Smooth muscle cell (in vitro differentiated cells): ENCODE data around the gene DICER1. TPM values are rescaled to one million over a fixed set of nuclear protein-coding genes. Genes with fewer than 3 reads are reported as not detected.

Experiments used
- DNase-seq: peaks from one replicate; lab custom pipeline; 2025; ENCODE audit not compliant: unreplicated experiment; lab: John Stamatoyannopoulos, UW
- H2AFZ ChIP-seq: fragments of 200-600 bp; sonication (generic); 2 replicates; pipeline ENCODE4 v1.6.0; 2016; ENCODE audit warnings: antibody characterized with exemption, low read depth, mild to moderate bottlenecking
- H3F3A ChIP-seq: fragments of 200-600 bp; sonication (generic); 2 replicates; pipeline ENCODE4 v1.6.0; 2017; ENCODE audit warnings: antibody characterized with exemption, low read depth
- H3K27ac ChIP-seq: fragments of 200-600 bp; sonication (generic); 2 replicates; pipeline ENCODE4 v1.5.1; 2016; ENCODE audit warnings: low read depth, mild to moderate bottlenecking
- H3K27me3 ChIP-seq: fragments of 200-600 bp; sonication (generic); 2 replicates; pipeline ENCODE4 v1.6.1; 2016; ENCODE audit warnings: low read depth, mild to moderate bottlenecking
- H3K36me3 ChIP-seq: fragments of 200-600 bp; sonication (generic); 2 replicates; pipeline ENCODE4 v1.5.1; 2016; ENCODE audit warnings: low read depth
- H3K4me1 ChIP-seq: fragments of 200-600 bp; sonication (generic); 2 replicates; pipeline ENCODE4 v1.5.1; 2016; ENCODE audit warnings: low read depth
- H3K4me2 ChIP-seq: fragments of 200-600 bp; sonication (generic); 2 replicates; pipeline ENCODE4 v1.6.0; 2016; ENCODE audit warnings: mild to moderate bottlenecking
- H3K4me3 ChIP-seq: fragments of 200-600 bp; sonication (generic); 2 replicates; pipeline ENCODE4 v1.5.1; 2016; ENCODE audit warnings: mild to moderate bottlenecking
- H3K79me2 ChIP-seq: fragments of 200-600 bp; sonication (generic); 2 replicates; pipeline ENCODE4 v1.6.0; 2016; ENCODE audit warnings: low read depth, mild to moderate bottlenecking
- H3K9ac ChIP-seq: fragments of 200-600 bp; sonication (generic); 2 replicates; pipeline ENCODE4 v1.6.0; 2016; ENCODE audit warnings: low read depth
- H3K9me3 ChIP-seq: fragments of 200-600 bp; sonication (generic); replicated peaks from 2 replicates; pipeline ENCODE4 v1.5.1; 2016; ENCODE audit warnings: low read depth
- H4K20me1 ChIP-seq: fragments of 200-600 bp; sonication (generic); 2 replicates; pipeline ENCODE4 v1.6.0; 2016; ENCODE audit warnings: low read depth
- CTCF ChIP-seq: fragments of 200-600 bp; sonication (generic); IDR thresholded peaks from 2 replicates; pipeline ENCODE4 v1.5.1; 2017; ENCODE audit warnings: borderline replicate concordance, mild to moderate bottlenecking, antibody characterized with exemption; ENCODE audit not compliant: insufficient read depth, poor library complexity, severe bottlenecking
- WGBS: methylation state at CpG from one replicate; pipeline ENCODE4 v1.1.7; 2016; ENCODE audit warnings: low lambda C conversion rate; 5-methylcytosine and 5-hydroxymethylcytosine counted together
- polyA plus RNA-seq: library from polyadenylated mRNA; unstranded; fragments of >200 nt; fragmentation: Nextera tagmentation; extraction: Ambion mirVana; gene quantifications from 2 replicates; pipeline ENCODE4 v1.2.1, GENCODE V29; 2016
- total RNA-seq: library from RNA; depleted of rRNA; stranded (reverse); fragments of >200 nt; gene quantifications from 2 replicates; pipeline ENCODE4 v1.2.3, GENCODE V29; 2014

The DICER1 gene
- total and polyA plus RNA-seq, 2 experiments from 2014 or later: 17.3 to 67.5 TPM

DNA sequence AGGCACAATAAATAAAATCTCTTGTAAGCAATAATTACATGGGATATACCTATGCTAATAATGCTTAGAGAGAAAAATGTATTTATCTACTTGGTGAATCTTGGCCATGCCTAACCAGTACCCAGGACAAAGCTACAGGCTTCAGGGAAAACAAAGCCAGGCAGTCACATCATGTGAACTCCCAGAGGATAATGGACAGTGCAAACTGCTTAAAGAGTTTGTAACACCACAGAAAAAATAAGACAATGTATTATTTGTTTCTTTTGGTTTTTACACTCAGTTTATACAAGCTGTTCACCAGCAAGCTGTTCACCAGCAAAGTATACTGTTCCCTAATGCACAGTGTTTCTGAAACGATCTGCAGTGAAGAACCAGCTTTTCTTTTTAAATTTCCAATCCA lies 38.0 kb downstream of the DICER1 start:
- H3K4me3 ChIP-seq: no peak overlapping the region
- H3F3A ChIP-seq: no peaks in the 10 kb centered on the region
- no peaks in the 10 kb centered on the region for H3K9me3 ChIP-seq
- no peaks in the 10 kb centered on the region for H3K79me2 ChIP-seq
- no peak overlapping the region for H3K27ac ChIP-seq
- peaks cover 9% of the 10 kb centered on the region for H3K4me1 ChIP-seq
- no peak for TF ChIP-seq CTCF
- DNase-seq: no peak
- H3K36me3 ChIP-seq: peaks cover 14% of the 10 kb centered on the region
- H2AFZ ChIP-seq: no peak overlapping the region
- peaks cover 12% of the 10 kb centered on the region for H4K20me1 ChIP-seq
- H3K27me3 ChIP-seq: no peaks in the 10 kb centered on the region
- H3K4me2 ChIP-seq: no peak overlapping the region
- 94% methylated on average over 1 of the region's 1 CpG for WGBS
- H3K9ac ChIP-seq: no peak overlapping the region

DNA sequence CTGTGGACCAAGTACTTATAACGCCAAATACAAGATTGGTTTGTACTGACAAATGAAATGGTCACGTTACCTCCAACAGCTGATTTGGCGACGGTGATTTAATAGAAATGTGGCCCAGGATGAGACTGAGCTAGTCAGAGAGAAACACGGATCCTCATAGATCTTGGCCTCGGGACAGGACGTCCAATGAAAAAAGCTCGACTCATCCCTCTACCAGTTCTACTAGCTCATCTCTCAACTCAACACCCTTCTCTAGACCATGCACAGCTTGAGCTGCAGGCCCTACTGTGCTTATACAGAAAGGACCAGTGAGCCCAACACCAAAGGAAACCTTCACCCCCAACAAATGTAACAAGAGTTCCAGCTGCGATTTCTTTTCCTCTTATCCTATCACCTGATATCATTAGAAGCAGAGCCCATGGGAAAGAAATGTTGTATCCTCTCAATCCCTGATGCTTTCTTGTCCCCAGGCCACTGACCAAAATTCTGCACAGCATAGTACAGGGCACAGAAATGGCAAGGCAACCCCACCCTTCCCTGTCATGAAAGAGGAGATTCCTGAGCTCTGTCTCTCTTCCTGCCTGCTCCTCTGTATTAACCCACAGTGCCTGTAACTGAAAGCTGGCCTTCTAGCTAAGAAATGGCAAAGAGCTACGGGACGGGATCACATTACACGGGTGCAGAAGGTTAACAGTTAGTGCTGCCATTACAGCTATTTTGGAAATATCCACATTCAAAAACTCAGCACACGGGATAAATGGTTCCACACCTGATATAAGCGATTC lies 39.2 kb downstream of the DICER1 start:
- no peak overlapping the region for H3K4me2 ChIP-seq
- H3K4me3 ChIP-seq: no peak overlapping the region
- WGBS: 95% methylated on average over 14 of the region's 14 CpGs
- no peaks in the 10 kb centered on the region for H3K79me2 ChIP-seq
- H3K27ac ChIP-seq: no peak overlapping the region
- no peak for DNase-seq
- no peaks in the 10 kb centered on the region for H3K27me3 ChIP-seq
- no peaks in the 10 kb centered on the region for H3K9me3 ChIP-seq
- H3K36me3 ChIP-seq: peaks cover 10% of the 10 kb centered on the region
- H2AFZ ChIP-seq: no peak overlapping the region
- peaks cover 18% of the 10 kb centered on the region for H4K20me1 ChIP-seq
- no peak for TF ChIP-seq CTCF
- H3F3A ChIP-seq: no peaks in the 10 kb centered on the region
- H3K4me1 ChIP-seq: peaks cover 9% of the 10 kb centered on the region
- no peak overlapping the region for H3K9ac ChIP-seq

DNA sequence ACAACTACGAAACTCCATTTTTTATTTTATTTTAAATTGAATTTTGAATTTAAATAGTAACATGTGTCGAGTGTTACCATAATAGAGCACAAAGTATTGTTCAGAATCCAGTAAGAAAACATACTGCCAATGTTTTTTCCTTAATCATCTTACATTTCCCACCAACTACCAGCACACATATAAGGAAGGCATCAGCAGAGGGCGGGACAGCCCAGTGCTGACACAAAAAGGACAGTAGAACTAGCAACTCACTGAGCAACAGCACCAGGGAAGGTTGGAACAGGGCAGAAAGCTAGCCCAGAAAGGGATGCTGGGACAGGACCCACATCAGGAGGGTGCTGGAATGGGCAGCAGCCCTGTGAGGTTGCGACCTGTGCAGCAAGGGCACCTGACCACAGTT lies 43.9 kb downstream of the DICER1 start:
- no peaks in the 10 kb centered on the region for H3K9me3 ChIP-seq
- H3K4me2 ChIP-seq: no peak overlapping the region
- no peak for TF ChIP-seq CTCF
- H3K9ac ChIP-seq: no peak overlapping the region
- peaks cover 6% of the 10 kb centered on the region for H4K20me1 ChIP-seq
- no peak overlapping the region for H2AFZ ChIP-seq
- no peak for DNase-seq
- H3K27me3 ChIP-seq: no peaks in the 10 kb centered on the region
- peaks cover under 1% of the 10 kb centered on the region for H3K4me1 ChIP-seq
- H3F3A ChIP-seq: no peaks in the 10 kb centered on the region
- H3K79me2 ChIP-seq: no peaks in the 10 kb centered on the region
- peaks cover 14% of the 10 kb centered on the region for H3K36me3 ChIP-seq
- H3K27ac ChIP-seq: no peak overlapping the region
- WGBS: 95% methylated on average over 4 of the region's 4 CpGs
- no peak overlapping the region for H3K4me3 ChIP-seq
